Neuronal stem cell (in vitro differentiated cells): ENCODE measurements around the gene ANKRD13B. TPM values are rescaled to one million over a fixed set of nuclear protein-coding genes. Genes with fewer than 3 reads are reported as not detected.

Experiments
- DNase-seq: peaks from one replicate; pipeline ENCODE4 v3.0.0-alpha.2; 2013; ENCODE audit warnings: low spot score
- H2AFZ ChIP-seq: one replicate; pipeline ENCODE4 v1.6.1; 2013; ENCODE audit warnings: mild to moderate bottlenecking, low read length, inconsistent platforms
- H2AK5ac ChIP-seq: 2 replicates; pipeline ENCODE4 v1.6.1; 2013; ENCODE audit warnings: low read depth, mild to moderate bottlenecking, inconsistent platforms, low read length, moderate library complexity, mixed read lengths
- H2BK120ac ChIP-seq: 2 replicates; pipeline ENCODE4 v1.6.1; 2013; ENCODE audit warnings: low read depth, mild to moderate bottlenecking, inconsistent platforms, low read length, moderate library complexity, mixed read lengths
- H2BK12ac ChIP-seq: one replicate; pipeline ENCODE4 v1.6.1; 2013; ENCODE audit warnings: low read length, inconsistent platforms
- H2BK15ac ChIP-seq: 2 replicates; pipeline ENCODE4 v1.6.1; 2013; ENCODE audit warnings: mild to moderate bottlenecking, low read length, inconsistent platforms, mixed read lengths
- H2BK5ac ChIP-seq: one replicate; pipeline ENCODE4 v1.6.1; 2013; ENCODE audit warnings: inconsistent platforms, mild to moderate bottlenecking, low read length, moderate library complexity
- H3K14ac ChIP-seq: one replicate; pipeline ENCODE4 v1.6.1; 2013; ENCODE audit warnings: low read length, inconsistent platforms
- H3K18ac ChIP-seq: 2 replicates; pipeline ENCODE4 v1.6.1; 2013; ENCODE audit warnings: low read length, inconsistent platforms
- H3K23ac ChIP-seq: 2 replicates; pipeline ENCODE4 v1.6.1; 2013; ENCODE audit warnings: low read depth, mild to moderate bottlenecking, mixed read lengths, low read length, inconsistent platforms; ENCODE audit not compliant: poor library complexity
- H3K27ac ChIP-seq: replicated peaks from 3 replicates; pipeline ENCODE4 v1.5.1; 2013; ENCODE audit warnings: low read length, inconsistent platforms
- H3K27me3 ChIP-seq, 3 experiments: 2 replicates each; pipeline ENCODE4 v1.6.1; 2013; ENCODE audit warnings: low read length in 3 of 3, mild to moderate bottlenecking in 2 of 3, inconsistent platforms in 1 of 3, low read depth in 1 of 3, mixed read lengths in 1 of 3, moderate library complexity in 1 of 3; ENCODE audit not compliant: control insufficient read depth in 3 of 3, insufficient read depth in 3 of 3
- H3K36me3 ChIP-seq, 2 donors: replicated peaks in 1 of 2; 2 replicates each; pipeline ENCODE4 v1.6.1; 2013; ENCODE audit warnings: low read length in 2 of 2; ENCODE audit not compliant: control insufficient read depth in 2 of 2, insufficient read depth in 2 of 2
- H3K4ac ChIP-seq: 2 replicates; pipeline ENCODE4 v1.6.1; 2013; ENCODE audit warnings: inconsistent platforms, mild to moderate bottlenecking, low read length, moderate library complexity
- H3K4me1 ChIP-seq, 2 donors: 1 replicate in 1 of 2; 2 replicates in 1 of 2; pipeline ENCODE4 v1.6.1; 2013; ENCODE audit warnings: low read length in 2 of 2, low read depth in 1 of 2; ENCODE audit not compliant: control insufficient read depth in 2 of 2, insufficient read depth in 1 of 2
- H3K4me2 ChIP-seq: one replicate; pipeline ENCODE4 v1.6.1; 2013; ENCODE audit warnings: mild to moderate bottlenecking, low read length, inconsistent platforms; ENCODE audit not compliant: insufficient read depth, poor library complexity, severe bottlenecking
- H3K4me3 ChIP-seq, 2 donors: 2 replicates each; pipeline ENCODE4 v1.5.1; 2013; ENCODE audit warnings: low read length in 2 of 2, mild to moderate bottlenecking in 2 of 2, inconsistent platforms in 1 of 2, moderate library complexity in 1 of 2
- H3K79me1 ChIP-seq: one replicate; pipeline ENCODE4 v1.6.1; 2013; ENCODE audit warnings: low read depth, mild to moderate bottlenecking, inconsistent platforms, low read length, moderate library complexity
- H3K9ac ChIP-seq: one replicate; pipeline ENCODE4 v1.6.1; 2013; ENCODE audit warnings: mild to moderate bottlenecking, low read depth, low read length, inconsistent platforms; ENCODE audit not compliant: poor library complexity
- H3K9me3 ChIP-seq, 2 donors: replicated peaks in 1 of 2; 2 replicates each; pipeline versions ENCODE3 to v1.6.1; 2013; ENCODE audit warnings: low read length in 2 of 2, mild to moderate bottlenecking in 2 of 2, inconsistent platforms in 1 of 2, low read depth in 1 of 2, mixed read lengths in 1 of 2, moderate library complexity in 1 of 2; ENCODE audit not compliant: control insufficient read depth in 2 of 2, insufficient read depth in 1 of 2
- H4K8ac ChIP-seq: one replicate; pipeline ENCODE4 v1.6.1; 2013; ENCODE audit warnings: low read depth, mild to moderate bottlenecking, inconsistent platforms, low read length, moderate library complexity
- H4K91ac ChIP-seq: one replicate; pipeline ENCODE4 v1.6.1; 2013; ENCODE audit warnings: low read length, low read depth, mild to moderate bottlenecking, inconsistent platforms; ENCODE audit not compliant: poor library complexity
- WGBS, 2 donors: extraction: QIAGEN DNeasy Blood & Tissue Kit; methylation state at CpG; one replicate each; pipeline ENCODE4 v1.1.7; 2013; ENCODE audit warnings: missing lambda C conversion rate in 2 of 2, mixed read lengths in 1 of 2; ENCODE audit not compliant: insufficient read length in 2 of 2, insufficient replicate concordance in 1 of 2; ENCODE audit errors: extremely low coverage in 2 of 2; 5-methylcytosine and 5-hydroxymethylcytosine counted together
- polyA plus RNA-seq, 2 experiments: library from polyadenylated mRNA; stranded (reverse); fragments of 200-250 nt; gene quantifications; one replicate each; pipeline ENCODE4 v1.2.3, GENCODE V29; 2013

The ANKRD13B gene
- 24.5 TPM for polyA plus RNA-seq (2013, experiment 1 of 2)
- polyA plus RNA-seq (2013, experiment 2 of 2) = 23.7 TPM

DNA sequence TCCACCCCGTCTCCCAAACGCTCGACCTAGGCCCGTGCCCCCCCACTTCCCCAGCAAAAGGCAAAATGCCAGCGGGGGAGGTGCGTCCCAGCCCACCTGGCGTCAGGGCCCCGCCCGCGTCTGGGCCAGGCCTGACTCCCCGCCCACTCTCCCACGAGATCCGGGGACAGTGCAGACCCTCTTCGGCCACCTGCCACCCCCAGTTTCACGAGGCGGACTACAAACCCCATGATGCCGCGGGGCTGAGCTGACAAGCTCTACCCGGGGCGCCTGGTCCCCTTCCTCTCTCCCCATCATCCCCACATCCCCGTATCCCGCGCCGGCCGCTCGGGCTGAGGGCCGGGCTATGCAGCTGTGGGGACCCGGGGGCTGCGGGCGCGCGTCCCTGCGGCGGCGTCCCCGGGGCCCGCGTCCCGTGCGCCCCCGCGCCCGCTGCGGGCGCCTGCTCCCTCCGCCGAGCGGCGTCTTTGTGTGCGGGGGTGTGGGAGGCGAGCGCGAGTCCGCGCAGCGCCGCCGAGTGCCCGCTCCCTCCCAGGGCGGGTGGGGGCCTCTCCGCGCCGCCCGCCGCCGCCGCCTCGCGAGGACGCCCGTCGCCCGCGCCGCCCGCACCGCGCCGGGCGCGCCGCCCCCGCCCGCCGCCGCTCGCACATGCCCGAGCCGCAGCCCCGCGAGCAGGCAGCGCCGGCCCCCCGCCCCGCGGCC is at the start of gene ANKRD13B:
Gene ANKRD13B, plus strand, starts transcription at position 283 of the 702 bp plus-strand sequence. CDS start 490 bp downstream, outside the sequence.
- no peak for DNase-seq
- Histone ChIP-seq H4K91ac (no peak within 1 kb of the TSS), H3K4me1 (peaks cover 53 to 54% of the 10 kb centered on the region in 2 donors)

GRCh38 chr17:29544066-29544465 is 48.9 kb upstream of the ANKRD13B start:
- Histone ChIP-seq H2AK5ac (no peak overlapping the region), H3K4ac (no peak overlapping the region), H2BK120ac (no peak overlapping the region), H3K4me2 (no peak overlapping the region), H3K9ac (no peak overlapping the region), H2BK12ac (no peak overlapping the region), H2BK15ac (no peak overlapping the region), H3K18ac (no peak overlapping the region), H4K8ac (no peak overlapping the region), H2BK5ac (no peak overlapping the region), H3K9me3 (no peaks in the 10 kb centered on the region), H3K27ac (no peak overlapping the region), H3K27me3 (no peaks in the 10 kb centered on the region), H3K23ac (no peak overlapping the region), H4K91ac (no peak overlapping the region), H2AFZ (no peak overlapping the region), H3K4me3 (no peak overlapping the region), H3K14ac (no peak overlapping the region), H3K79me1 (no peaks in the 10 kb centered on the region), H3K4me1 (peaks cover 0 to 2% of the 10 kb centered on the region in 2 donors), H3K36me3 (peaks cover 12 to 78% of the 10 kb centered on the region in 2 donors)
- DNase-seq = no peak
- WGBS, 2 donors = no CpG with 5 or more reads among the region's 4 CpGs

More for the DNA sequence above, at the start of gene ANKRD13B:
- peak within 1 kb of the TSS; percentile 66 to 89 for H3K4me3 ChIP-seq
- H3K18ac ChIP-seq = peak within 1 kb of the TSS; percentile 78
- H2BK15ac ChIP-seq = peak within 1 kb of the TSS; percentile 65
- no peak within 1 kb of the TSS for H3K14ac ChIP-seq
- no peak within 1 kb of the TSS for H2BK5ac ChIP-seq
- H3K4ac ChIP-seq = no peak within 1 kb of the TSS
- peak within 1 kb of the TSS; percentile 0 for H3K27ac ChIP-seq
- peak within 1 kb of the TSS; percentile 93 for H2AFZ ChIP-seq
- no peak within 1 kb of the TSS for H2BK12ac ChIP-seq
- H3K27me3 ChIP-seq = no peaks in the 10 kb centered on the region
- H3K23ac ChIP-seq = peak within 1 kb of the TSS; percentile 90
- peak within 1 kb of the TSS; percentile 97 for H3K4me2 ChIP-seq
- peak within 1 kb of the TSS; percentile 83 for H2AK5ac ChIP-seq
- H3K79me1 ChIP-seq = peaks cover 16% of the 10 kb centered on the region
- H2BK120ac ChIP-seq = peak within 1 kb of the TSS; percentile 57
- no peaks in the 10 kb centered on the region for H3K36me3 ChIP-seq
- H4K8ac ChIP-seq = no peak within 1 kb of the TSS
- WGBS, 2 donors = no CpG with 5 or more reads among the region's 96 CpGs
- no peaks in the 10 kb centered on the region for H3K9me3 ChIP-seq
- peak within 1 kb of the TSS; percentile 87 for H3K9ac ChIP-seq

GRCh38 chr17:29546085-29546484 is 46.8 kb upstream of the ANKRD13B start:
- H2BK120ac ChIP-seq = no peak overlapping the region
- no peak overlapping the region for H2BK15ac ChIP-seq
- DNase-seq = no peak
- H2BK5ac ChIP-seq = no peak overlapping the region
- H3K27ac ChIP-seq = no peak overlapping the region
- no CpG with 5 or more reads among the region's 1 CpG for WGBS, 2 donors
- peaks cover 0 to 6% of the 10 kb centered on the region in 2 donors for H3K4me1 ChIP-seq
- no peaks in the 10 kb centered on the region for H3K27me3 ChIP-seq
- H2AK5ac ChIP-seq = no peak overlapping the region
- H3K4me3 ChIP-seq = no peak overlapping the region
- H3K18ac ChIP-seq = no peak overlapping the region
- H3K36me3 ChIP-seq = peaks cover 12 to 59% of the 10 kb centered on the region in 2 donors
- H3K23ac ChIP-seq = no peak overlapping the region
- H3K14ac ChIP-seq = no peak overlapping the region
- H3K9me3 ChIP-seq = no peaks in the 10 kb centered on the region
- H4K8ac ChIP-seq = no peak overlapping the region
- no peak overlapping the region for H2AFZ ChIP-seq
- H3K9ac ChIP-seq = no peak overlapping the region
- no peak overlapping the region for H3K4me2 ChIP-seq
- H3K4ac ChIP-seq = no peak overlapping the region
- H4K91ac ChIP-seq = no peak overlapping the region
- no peaks in the 10 kb centered on the region for H3K79me1 ChIP-seq
- no peak overlapping the region for H2BK12ac ChIP-seq

DNA sequence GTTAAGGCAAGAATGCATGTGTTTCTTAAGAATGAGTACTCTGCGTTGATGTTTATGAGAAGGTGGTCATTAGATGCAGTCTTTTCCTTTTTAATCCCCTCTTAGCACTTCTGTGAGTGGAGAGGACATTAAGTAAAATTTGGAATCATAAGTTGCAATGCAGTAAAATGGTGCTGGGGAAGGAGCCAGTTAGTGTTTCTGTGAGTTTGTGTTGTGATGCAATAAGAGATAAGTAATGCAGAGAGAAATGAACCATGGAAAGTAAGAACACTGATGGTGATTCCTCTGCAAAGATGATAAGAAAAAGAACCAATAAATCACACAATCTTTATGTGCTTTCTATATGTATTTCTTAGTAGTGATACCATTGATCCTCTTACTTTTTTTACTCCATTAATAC is 46.1 kb upstream of the ANKRD13B start:
- no peak overlapping the region for H2AFZ ChIP-seq
- no peak overlapping the region for H4K91ac ChIP-seq
- no peak overlapping the region for H2BK15ac ChIP-seq
- H2BK120ac ChIP-seq = no peak overlapping the region
- H3K27me3 ChIP-seq = no peaks in the 10 kb centered on the region
- H4K8ac ChIP-seq = no peak overlapping the region
- H2BK12ac ChIP-seq = no peak overlapping the region
- H3K4me3 ChIP-seq = no peak overlapping the region
- H3K79me1 ChIP-seq = no peaks in the 10 kb centered on the region
- no peak overlapping the region for H3K23ac ChIP-seq
- H3K4me2 ChIP-seq = no peak overlapping the region
- H2AK5ac ChIP-seq = no peak overlapping the region
- no peak overlapping the region for H3K27ac ChIP-seq
- H3K9ac ChIP-seq = no peak overlapping the region
- H3K4ac ChIP-seq = no peak overlapping the region
- peaks cover 10 to 54% of the 10 kb centered on the region in 2 donors for H3K36me3 ChIP-seq
- peaks cover 0 to 6% of the 10 kb centered on the region in 2 donors for H3K4me1 ChIP-seq
- H3K18ac ChIP-seq = no peak overlapping the region
- no peak for DNase-seq
- no peak overlapping the region for H3K14ac ChIP-seq
- WGBS, 2 donors = no CpG with 5 or more reads among the region's 1 CpG
- peaks cover 0 to 2% of the 10 kb centered on the region in 2 donors for H3K9me3 ChIP-seq
- H2BK5ac ChIP-seq = no peak overlapping the region
